K562 (cell line): Measurements from ENCODE around the gene USP24. TPM values are rescaled to one million over a fixed set of nuclear protein-coding genes. Genes with fewer than 3 reads are reported as not detected.

Experiments
- JUN ChIP-seq, 2 experiments: sonication (generic) in 1 of 2; formaldehyde crosslinking in 1 of 2; IDR thresholded peaks; 2 replicates each; pipeline versions ENCODE4 v1.6.1 to v1.8.0; 2012 to 2022; ENCODE audit warnings: borderline replicate concordance in 2 of 2, mild to moderate bottlenecking in 2 of 2, improper control_type of control experiment in 1 of 2, low read depth in 1 of 2, low read length in 1 of 2, missing genetic modification reagents in 1 of 2
- NFRKB ChIP-seq: fragments of 450-650 bp; IDR thresholded peaks from 2 replicates; pipeline ENCODE4 v1.6.1; 2016; ENCODE audit warnings: low read depth
- PML ChIP-seq: IDR thresholded peaks from 2 replicates; pipeline ENCODE4 v1.6.1; 2012; ENCODE audit warnings: low read length, inconsistent platforms
- REST ChIP-seq, 2 experiments: fragments of 450-650 bp; formaldehyde crosslinking in 1 of 2; IDR thresholded peaks; 2 replicates each; pipeline versions ENCODE4 v1.4.0 to v1.6.1; 2014 to 2020; ENCODE audit warnings: mild to moderate bottlenecking in 2 of 2, borderline replicate concordance in 1 of 2, low read depth in 1 of 2
- RFX1 ChIP-seq: fragments of 450-650 bp; IDR thresholded peaks from 2 replicates; pipeline ENCODE4 v1.6.1; 2016; ENCODE audit warnings: mild to moderate bottlenecking, moderate library complexity
- SIN3A ChIP-seq, 2 experiments: fragments of 150-350 bp in 1 of 2; IDR thresholded peaks; 2 replicates each; pipeline ENCODE4 v1.6.1; 2011 to 2016; ENCODE audit warnings: borderline replicate concordance in 2 of 2, low read depth in 2 of 2, low read length in 2 of 2, mild to moderate bottlenecking in 2 of 2, moderate library complexity in 2 of 2; ENCODE audit not compliant: control insufficient read depth in 1 of 2
- SIN3B ChIP-seq: fragments of 450-650 bp; IDR thresholded peaks from 2 replicates; pipeline ENCODE4 v1.6.1; 2017; ENCODE audit warnings: low read depth, mild to moderate bottlenecking, moderate library complexity
- SMAD1 ChIP-seq: fragments of 150-350 bp; IDR thresholded peaks from 2 replicates; pipeline ENCODE4 v1.6.1; 2014; ENCODE audit warnings: low read length, low read depth; ENCODE audit not compliant: partially characterized antibody
- SMC3 ChIP-seq: conservative IDR thresholded peaks from 2 replicates; pipeline ENCODE4 v1.6.1; 2011; ENCODE audit warnings: low read depth, low read length, improper control_type of control experiment; ENCODE audit not compliant: insufficient read depth
- SOX6 ChIP-seq: fragments of 450-650 bp; IDR thresholded peaks from 2 replicates; pipeline ENCODE4 v1.6.1; 2014; ENCODE audit warnings: mild to moderate bottlenecking
- ZNF184 ChIP-seq: sonication (generic); formaldehyde crosslinking; IDR thresholded peaks from 2 replicates; pipeline ENCODE4 v1.5.0; 2020; ENCODE audit warnings: missing genetic modification reagents
- ZNF395 ChIP-seq: fragments of 200-800 bp; sonication (Bioruptor generic); IDR thresholded peaks from 2 replicates; pipeline ENCODE4 v1.6.1; 2017; ENCODE audit warnings: missing genetic modification characterization, missing compliant biosample characterization
- ZNF398 ChIP-seq: fragments of 250-450 bp; sonication (Bioruptor Pico); IDR thresholded peaks from 2 replicates; pipeline ENCODE4 v1.8.0; 2021; ENCODE audit warnings: moderate library complexity, mild to moderate bottlenecking, inconsistent platforms
- polyA plus RNA-seq, 8 experiments: library from polyadenylated mRNA; depleted of rRNA in 4 of 8; stranded (reverse) in 5 of 8; unstranded in 3 of 8; fragments of >200 nt; fragmentation: Nextera tagmentation in 2 of 8; fragmentation: Illumina TruSeq in 1 of 8; extraction: Ambion mirVana in 2 of 8; extraction: Trizol in 1 of 8; gene quantifications; 2 replicates each; pipeline versions ENCODE4 v1.2.1 to v1.2.3, GENCODE V29; 2011 to 2014; ENCODE audit warnings: inconsistent platforms in 1 of 8, missing spikeins in 1 of 8
- total RNA-seq, 7 experiments: library from RNA; depleted of rRNA in 6 of 7; stranded (reverse); fragments of >200 nt in 6 of 7; fragmentation: Illumina TruSeq in 2 of 7; extraction: Trizol in 2 of 7; gene quantifications; 2 replicates each; pipeline versions ENCODE4 v1.2.1 to v1.2.3, GENCODE V29; 2011 to 2021; ENCODE audit warnings: low replicate concordance in 1 of 7

Gene USP24
- total and polyA plus RNA-seq, 9 of the 15 experiments (the other 6 are each of a cell fraction or from before 2014, with no cell fraction given) = 7.7 to 62.6 (median 36.8) TPM

GRCh38 chr1:55215194-55216021 is at the start of gene USP24 (continued):
- peak in 1 of 2 experiments; percentile 34; a peak in 2 of 4 replicates for TF ChIP-seq SIN3A (IDR thresholded peaks at IDR 0.05; ENCODE audit: borderline replicate concordance in 2 of 2, control insufficient read depth in 1 of 2, low read depth in 2 of 2, low read length in 2 of 2)
- no peak for TF ChIP-seq SMC3
- no peak for TF ChIP-seq RFX1
- TF ChIP-seq ZNF184 (CRISPR knock-in tag) = no peak
- TF ChIP-seq NFRKB = peak; percentile 76; the same call in 1 of the 2 replicates
- no peak for TF ChIP-seq ZNF398
- peak; percentile 75 for TF ChIP-seq PML
- TF ChIP-seq SMAD1 = peak; percentile 50
- TF ChIP-seq SIN3B = peak; percentile 80
- TF ChIP-seq REST (IDR thresholded peaks at IDR 0.05; ENCODE audit: borderline replicate concordance) = no peak; the same call in 1 of the 2 replicates
- peak; percentile 55; the same call in 1 of the 2 replicates for TF ChIP-seq REST (CRISPR knock-in tag; IDR thresholded peaks at IDR 0.05; ENCODE audit: low read depth)
- TF ChIP-seq SOX6 = peak; percentile 37; the same call in 1 of the 2 replicates
- TF ChIP-seq JUN (IDR thresholded peaks at IDR 0.05; ENCODE audit: borderline replicate concordance, low read depth, low read length) = no peak
- TF ChIP-seq JUN (CRISPR knock-in tag; IDR thresholded peaks at IDR 0.05; ENCODE audit: borderline replicate concordance) = 0 out of 2 replicates have a peak, but pooled peaks have one; percentile 51
- 0 out of 2 replicates have a peak, but pooled peaks have one; percentile 1 for TF ChIP-seq ZNF395 (CRISPR knock-in tag)
